ENCODE data around the gene CLBA1. TPM values are rescaled to one million over a fixed set of nuclear protein-coding genes. Genes with fewer than 3 reads are reported as not detected.

Gene CLBA1
- total RNA-seq = under 1 TPM; 0.38 to 0.68 TPM

DNA sequence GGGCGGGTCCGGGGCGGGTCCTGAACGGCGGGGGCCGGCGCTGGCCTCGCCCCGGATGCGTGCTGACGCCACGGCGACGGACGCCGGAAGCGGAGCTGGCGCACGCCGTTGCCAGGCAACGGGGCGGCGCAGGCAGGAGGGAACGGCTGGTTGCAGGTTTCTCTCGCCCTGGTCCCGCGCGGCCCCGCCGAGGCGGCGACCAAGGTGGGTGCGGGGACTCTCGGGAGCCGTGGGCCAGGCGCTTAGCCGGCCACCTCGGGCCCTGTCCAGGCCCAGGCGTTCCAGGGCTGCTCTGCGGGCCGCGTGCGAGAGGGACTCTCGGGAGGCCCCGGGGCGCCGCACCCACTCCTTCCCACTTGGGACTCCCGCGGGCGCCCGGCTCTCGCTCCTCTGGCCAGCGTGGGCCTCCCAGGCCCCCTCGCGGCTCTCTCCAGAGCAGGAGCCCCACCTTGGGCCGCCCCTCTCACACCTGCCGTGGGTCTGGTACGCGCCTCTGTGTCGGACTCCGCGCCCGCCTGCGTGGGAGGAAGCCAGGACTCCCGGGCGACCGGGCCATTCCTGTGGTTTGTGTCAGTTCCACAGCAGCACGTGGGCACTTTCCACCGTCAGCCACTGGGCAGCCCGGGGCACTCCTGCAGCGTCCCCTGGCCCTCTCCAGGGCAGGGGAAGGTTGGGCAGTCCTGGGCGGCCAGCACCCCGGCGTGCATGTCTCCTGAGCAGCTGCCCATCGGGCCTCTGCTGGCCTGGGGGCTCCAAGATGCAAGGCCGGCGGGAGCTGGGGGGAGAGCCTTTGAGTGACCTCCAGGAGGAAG, at the start of gene CLBA1:
Gene CLBA1 (plus strand): TSS at position 114 of the 812 bp plus-strand sequence. CDS start 644 bp downstream, at position 758.
- Mint-ChIP-seq H3K27me3 (peaks cover 7% of the 10 kb centered on the region), H3K36me3 (ENCODE audit: low read depth) (no peaks in the 10 kb centered on the region), H3K27ac (peak within 1 kb of the TSS; percentile 31), H3K4me1 (peaks cover 8% of the 10 kb centered on the region), H3K9me3 (no peaks in the 10 kb centered on the region), H3K4me3 (peak within 1 kb of the TSS; percentile 63)
- ChIA-PET CTCF (interaction anchor here (0.8 to 1.3 kb wide), 6 partner anchors 9 to 60 kb away, joined by 3 to 7 read pairs (median 4); partner anchors contain the start of gene CDCA4), POLR2A (interaction anchor here (6.0 kb wide), 1 partner anchor 34 kb away, joined by 44 read pairs; the partner anchor contains the start of gene CDCA4)
- peak; percentile 91 for DNase-seq

- Mint-ChIP-seq H3K36me3 (ENCODE audit: low read depth) (no peaks in the 10 kb centered on the region), H3K4me3 (no peak overlapping the region), H3K27me3 (peaks cover 41% of the 10 kb centered on the region), H3K9me3 (no peaks in the 10 kb centered on the region), H3K4me1 (no peaks in the 10 kb centered on the region), H3K27ac (no peak overlapping the region)
- CTCF ChIA-PET = no interaction called here
- no peak for DNase-seq
- POLR2A ChIA-PET = no interaction called here
These were observed 49.6 kb upstream of the CLBA1 start for GRCh38 chr14:104935955-104936354.

GRCh38 chr14:104936361-104937155, 49.0 kb upstream of the CLBA1 start:
- Mint-ChIP-seq H3K9me3 (no peaks in the 10 kb centered on the region), H3K27me3 (peaks cover 41% of the 10 kb centered on the region), H3K36me3 (ENCODE audit: low read depth) (no peaks in the 10 kb centered on the region), H3K27ac (no peak overlapping the region), H3K4me1 (no peaks in the 10 kb centered on the region), H3K4me3 (no peak overlapping the region)
- ChIA-PET CTCF (no interaction called here), POLR2A (no interaction called here)
- DNase-seq = no peak

DNA sequence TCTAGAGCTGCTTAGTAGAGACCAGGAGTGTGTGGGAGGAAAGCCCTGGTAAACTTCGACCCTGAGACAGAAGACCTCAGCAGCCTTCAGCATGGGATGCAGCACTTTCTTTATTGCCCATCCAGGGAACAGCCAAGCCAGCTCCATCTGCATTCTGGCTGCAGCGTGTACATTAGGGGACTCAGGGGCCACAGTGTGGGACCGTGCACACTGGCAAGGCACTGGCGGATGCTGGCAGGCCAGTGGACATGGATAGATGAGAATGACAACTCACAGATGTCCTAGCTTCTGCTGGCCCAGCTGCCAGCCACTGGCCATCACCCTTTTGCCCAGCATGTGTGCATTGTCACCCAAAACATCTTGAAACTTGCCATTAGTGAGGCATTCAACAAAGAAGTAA, 48.4 kb upstream of the CLBA1 start:
- ChIA-PET POLR2A (no interaction called here), CTCF (no interaction called here)
- H3K27me3 Mint-ChIP-seq = peaks cover 41% of the 10 kb centered on the region
- H3K9me3 Mint-ChIP-seq = no peaks in the 10 kb centered on the region
- no peaks in the 10 kb centered on the region for H3K4me1 Mint-ChIP-seq
- DNase-seq = no peak
- no peaks in the 10 kb centered on the region for H3K36me3 Mint-ChIP-seq (ENCODE audit: low read depth)
- no peak overlapping the region for H3K4me3 Mint-ChIP-seq
- no peak overlapping the region for H3K27ac Mint-ChIP-seq

GRCh38 chr14:104937694-104938365, 47.8 kb upstream of the CLBA1 start:
- Mint-ChIP-seq H3K27me3 (peaks cover 41% of the 10 kb centered on the region), H3K9me3 (no peaks in the 10 kb centered on the region), H3K4me1 (no peaks in the 10 kb centered on the region), H3K36me3 (ENCODE audit: low read depth) (no peaks in the 10 kb centered on the region), H3K27ac (no peak overlapping the region), H3K4me3 (no peak overlapping the region)
- ChIA-PET CTCF (no interaction called here), POLR2A (no interaction called here)
- DNase-seq = no peak

- POLR2A ChIA-PET = no interaction called here
- H3K4me1 Mint-ChIP-seq = no peaks in the 10 kb centered on the region
- H3K27me3 Mint-ChIP-seq = peaks cover 41% of the 10 kb centered on the region
- no peaks in the 10 kb centered on the region for H3K9me3 Mint-ChIP-seq
- H3K27ac Mint-ChIP-seq = no peak overlapping the region
- DNase-seq = no peak
- CTCF ChIA-PET = no interaction called here
- no peaks in the 10 kb centered on the region for H3K36me3 Mint-ChIP-seq (ENCODE audit: low read depth)
- no peak overlapping the region for H3K4me3 Mint-ChIP-seq
These were observed 47.2 kb upstream of the CLBA1 start for GRCh38 chr14:104938436-104938835.

DNA sequence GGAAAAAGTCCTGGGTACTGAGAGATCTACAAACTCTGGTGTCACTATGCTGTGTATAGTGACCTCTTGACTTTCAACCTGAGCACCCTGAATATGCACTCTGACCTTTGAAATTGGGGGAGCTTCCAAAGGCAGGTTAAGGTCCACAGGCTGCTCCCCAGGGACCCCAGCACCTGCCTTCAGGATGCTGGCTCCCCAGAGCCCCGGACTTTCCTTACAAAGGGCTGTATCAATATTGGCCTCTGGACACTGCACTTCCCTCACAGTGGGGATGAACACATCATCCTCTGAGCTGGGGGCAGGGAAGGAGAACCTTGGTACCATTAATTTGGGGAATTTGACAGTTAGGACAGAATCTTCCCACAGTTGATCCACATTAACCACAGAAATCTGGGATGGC, 46.6 kb upstream of the CLBA1 start:
- Mint-ChIP-seq H3K4me3 (no peak overlapping the region), H3K4me1 (no peaks in the 10 kb centered on the region), H3K27me3 (peaks cover 41% of the 10 kb centered on the region), H3K36me3 (ENCODE audit: low read depth) (no peaks in the 10 kb centered on the region), H3K27ac (no peak overlapping the region), H3K9me3 (no peaks in the 10 kb centered on the region)
- DNase-seq = no peak
- CTCF ChIA-PET = no interaction called here
- POLR2A ChIA-PET = no interaction called here

- no peaks in the 10 kb centered on the region for H3K36me3 Mint-ChIP-seq (ENCODE audit: low read depth)
- H3K4me1 Mint-ChIP-seq = no peaks in the 10 kb centered on the region
- DNase-seq = no peak
- H3K27me3 Mint-ChIP-seq = peaks cover 32% of the 10 kb centered on the region
- H3K4me3 Mint-ChIP-seq = no peak overlapping the region
- no peaks in the 10 kb centered on the region for H3K9me3 Mint-ChIP-seq
- CTCF ChIA-PET = no interaction called here
- POLR2A ChIA-PET = no interaction called here
- no peak overlapping the region for H3K27ac Mint-ChIP-seq
These were observed 45.8 kb upstream of the CLBA1 start for GRCh38 chr14:104939666-104940410.

GRCh38 chr14:104940526-104941150, 45.0 kb upstream of the CLBA1 start:
- Mint-ChIP-seq H3K4me1 (no peaks in the 10 kb centered on the region), H3K36me3 (ENCODE audit: low read depth) (no peaks in the 10 kb centered on the region), H3K9me3 (no peaks in the 10 kb centered on the region), H3K4me3 (no peak overlapping the region), H3K27me3 (peaks cover 28% of the 10 kb centered on the region), H3K27ac (no peak overlapping the region)
- ChIA-PET CTCF (no interaction called here), POLR2A (no interaction called here)
- DNase-seq = no peak

GRCh38 chr14:104941508-104942365, 43.9 kb upstream of the CLBA1 start:
- POLR2A ChIA-PET = no interaction called here
- no peaks in the 10 kb centered on the region for H3K36me3 Mint-ChIP-seq (ENCODE audit: low read depth)
- CTCF ChIA-PET = no interaction called here
- H3K27me3 Mint-ChIP-seq = peaks cover 28% of the 10 kb centered on the region
- H3K4me3 Mint-ChIP-seq = no peak overlapping the region
- H3K9me3 Mint-ChIP-seq = no peaks in the 10 kb centered on the region
- H3K27ac Mint-ChIP-seq = no peak overlapping the region
- no peaks in the 10 kb centered on the region for H3K4me1 Mint-ChIP-seq
- DNase-seq = no peak

- H3K4me3 Mint-ChIP-seq = no peak overlapping the region
- ChIA-PET CTCF (interaction anchor here (0.6 kb wide), 1 partner anchor 27 kb away, joined by 4 read pairs; no protein-coding TSS in a partner anchor), POLR2A (no interaction called here)
- H3K27ac Mint-ChIP-seq = no peak overlapping the region
- no peak for DNase-seq
- no peaks in the 10 kb centered on the region for H3K9me3 Mint-ChIP-seq
- H3K27me3 Mint-ChIP-seq = peaks cover 21% of the 10 kb centered on the region
- H3K36me3 Mint-ChIP-seq (ENCODE audit: low read depth) = no peaks in the 10 kb centered on the region
- H3K4me1 Mint-ChIP-seq = no peaks in the 10 kb centered on the region
These were observed 43.0 kb upstream of the CLBA1 start for GRCh38 chr14:104942586-104942985.

Measured in activated CD4-positive, alpha-beta memory T cell treated with anti-CD3 and anti-CD28 coated beads, Interleukin-2, amount 10 ng/mL, durations not matched to agents 7 days and 5 days (primary cell).